ENCODE results near the gene POLD3.

- TF ChIP-seq CTCF (IDR thresholded peaks at IDR 0.05) (no peak), EP300 (IDR thresholded peaks at IDR 0.05) (no peak), POLR2AphosphoS5 (IDR thresholded peaks at IDR 0.05) (no peak)
These were observed 1.1 kb downstream of the POLD3 start for GRCh38 chr11:74593463-74593862.

Measured in sigmoid colon (tissue), 4 donors.